Activated gamma-delta T cell treated with Interleukin-2 at 50 U/mL for 16 hours (primary cell): ENCODE measurements around the gene PARD3B.
"Not testable (repeated sequence)": the region's sequence is repeated elsewhere in the genome, so short reads cannot be mapped to it uniquely, and the experiment has no call there.

ENCODE experiments used
- DNase-seq: peaks from one replicate; pipeline ENCODE4 v3.0.0-alpha.2; 2020

PARD3B gene

GRCh38 chr2:205216580-205216979 is 671.3 kb downstream of the PARD3B start:
- DNase-seq: no peak

- no peak for DNase-seq
These were observed 671.7 kb downstream of the PARD3B start for GRCh38 chr2:205217004-205217403.

GRCh38 chr2:205218056-205218455 is 672.8 kb downstream of the PARD3B start:
- DNase-seq: no peak

DNA sequence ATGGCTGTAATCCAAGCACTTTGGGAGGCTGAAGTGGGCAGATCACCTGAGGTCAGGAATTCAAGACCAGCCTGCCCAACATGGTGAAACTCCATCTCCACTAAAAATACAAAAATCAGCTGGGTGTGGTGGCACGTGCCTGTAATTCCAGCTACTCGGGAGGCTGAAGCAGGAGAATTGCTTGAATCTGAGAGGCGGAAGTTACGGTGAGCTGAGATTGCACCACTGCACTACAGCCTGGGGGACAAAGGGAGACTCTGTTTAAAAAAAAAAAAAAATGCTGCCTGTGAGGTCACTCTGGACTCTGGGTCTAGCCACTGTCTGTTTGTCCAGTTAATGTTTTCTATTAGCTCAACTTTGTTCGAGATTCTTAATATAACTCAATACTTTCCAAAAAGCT is 673.5 kb downstream of the PARD3B start:
- not testable (repeated sequence) for DNase-seq

DNA sequence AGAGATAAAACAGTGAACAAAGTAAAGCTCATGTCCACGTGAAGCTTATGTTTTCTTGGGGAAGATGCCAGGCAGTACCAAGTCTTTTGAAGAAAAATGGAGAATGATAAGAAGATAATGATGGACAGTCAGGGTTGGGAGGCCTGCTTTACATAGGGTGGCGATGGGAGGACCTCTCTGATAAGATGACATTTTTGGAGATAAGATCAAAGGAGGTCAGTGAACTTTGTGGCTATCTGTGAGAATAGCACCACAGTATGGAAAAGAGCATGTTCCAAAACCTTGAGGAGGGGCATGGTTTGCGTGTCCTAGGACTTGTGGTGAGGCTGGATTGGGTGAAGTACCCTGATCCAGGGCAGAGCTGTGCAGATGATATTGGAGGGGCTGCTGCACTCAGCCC is 675.3 kb downstream of the PARD3B start:
- no peak for DNase-seq

GRCh38 chr2:205232086-205232485 is 686.8 kb downstream of the PARD3B start:
- DNase-seq: no peak

DNA sequence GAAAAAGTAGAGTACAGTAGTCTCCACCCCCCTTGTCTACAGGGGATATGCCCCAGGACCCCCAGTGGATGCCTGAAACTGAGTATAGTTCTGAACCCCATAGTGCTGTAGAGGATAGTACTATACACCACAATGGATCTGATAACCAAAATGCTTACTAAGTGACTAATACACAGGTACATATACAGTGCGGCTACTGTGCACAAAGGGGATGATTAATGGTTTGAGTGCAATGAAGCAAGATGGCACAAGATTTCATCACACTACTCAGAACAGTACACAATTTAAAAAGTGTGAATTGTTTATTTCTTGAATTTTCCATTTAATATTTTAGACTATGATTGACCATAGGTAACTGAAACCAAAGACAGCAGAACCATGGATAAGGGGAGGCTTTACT is 690.2 kb downstream of the PARD3B start:
- no peak for DNase-seq

GRCh38 chr2:205237524-205237923 is 692.2 kb downstream of the PARD3B start:
- no peak for DNase-seq

DNA sequence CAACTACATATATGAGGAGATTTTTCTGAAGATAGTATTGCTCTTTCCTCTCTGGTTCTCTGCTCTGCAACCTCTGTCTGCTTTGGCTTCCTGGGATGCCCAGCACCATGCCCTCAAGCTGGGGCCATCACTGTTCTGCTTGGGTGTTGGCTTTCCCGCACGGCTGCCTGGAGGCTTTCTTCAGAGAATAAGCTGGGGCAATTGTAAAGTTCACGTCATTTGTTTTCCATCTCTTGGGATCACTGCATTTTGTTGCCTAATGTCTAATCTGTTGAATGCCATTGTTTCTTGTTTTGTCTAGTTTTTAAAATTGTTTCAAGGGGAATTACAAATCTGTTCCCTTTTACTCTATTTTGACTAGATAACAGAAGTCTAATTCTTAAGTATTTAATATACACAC is 699.7 kb downstream of the PARD3B start:
- no peak for DNase-seq

DNA sequence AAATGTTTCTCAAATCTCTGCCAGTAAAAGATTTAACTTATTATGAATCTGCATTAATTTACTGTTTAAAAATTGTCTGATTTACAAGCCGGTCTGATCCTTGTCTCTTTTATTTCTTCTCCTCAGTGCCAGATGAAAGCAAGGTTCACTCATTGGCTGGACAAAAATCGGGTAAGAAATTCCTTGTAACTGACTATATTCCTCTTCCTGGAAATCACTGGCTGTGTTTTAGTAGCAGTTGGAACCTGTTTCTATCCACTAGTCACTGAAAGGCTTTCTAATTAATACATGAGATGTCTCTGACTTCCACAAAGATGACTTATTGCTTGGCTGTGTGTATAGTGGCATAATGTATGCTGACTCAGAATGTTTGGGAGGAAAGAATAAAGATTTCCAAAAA is 700.4 kb downstream of the PARD3B start:
- no peak for DNase-seq

DNA sequence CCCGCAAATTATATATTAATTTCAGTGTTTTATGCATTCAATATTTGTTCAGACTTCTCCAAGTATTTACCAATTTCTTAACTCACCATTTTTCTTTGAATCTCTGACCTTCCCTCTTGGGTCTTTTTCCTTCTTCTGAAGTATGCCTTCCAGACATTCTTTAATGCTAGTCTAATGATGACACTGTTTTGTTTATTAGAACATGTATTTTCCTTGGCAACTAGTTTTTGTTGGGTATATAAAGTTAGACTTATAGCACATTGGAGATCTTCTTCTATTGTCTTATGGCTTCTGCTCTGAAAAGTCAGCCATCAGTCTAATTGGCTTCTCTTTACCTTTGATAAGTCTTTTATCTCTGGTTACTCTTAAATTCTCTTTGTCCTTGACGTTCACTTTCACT is 713.8 kb downstream of the PARD3B start:
- no peak for DNase-seq

GRCh38 chr2:205261516-205262020 is 716.3 kb downstream of the PARD3B start:
- DNase-seq: no peak

DNA sequence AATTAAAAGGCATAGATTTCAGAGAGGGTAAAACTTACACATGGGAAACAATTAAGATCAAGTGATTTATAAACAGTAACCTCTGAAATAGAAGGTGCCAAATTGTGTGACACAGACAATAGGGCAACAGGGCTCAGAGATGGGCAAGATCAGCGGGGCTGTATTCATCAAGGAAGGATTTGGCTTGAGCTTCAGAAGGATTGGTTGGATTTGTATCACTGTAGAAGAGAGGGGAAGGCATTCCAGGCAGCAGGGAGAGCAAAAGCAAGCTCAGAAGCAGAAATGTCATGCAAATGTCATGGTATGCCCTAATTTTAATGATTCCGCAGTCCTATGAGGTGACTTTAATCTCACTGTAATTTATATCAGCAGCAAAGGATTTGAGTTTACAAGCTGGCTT is 722.0 kb downstream of the PARD3B start:
- no peak for DNase-seq

DNA sequence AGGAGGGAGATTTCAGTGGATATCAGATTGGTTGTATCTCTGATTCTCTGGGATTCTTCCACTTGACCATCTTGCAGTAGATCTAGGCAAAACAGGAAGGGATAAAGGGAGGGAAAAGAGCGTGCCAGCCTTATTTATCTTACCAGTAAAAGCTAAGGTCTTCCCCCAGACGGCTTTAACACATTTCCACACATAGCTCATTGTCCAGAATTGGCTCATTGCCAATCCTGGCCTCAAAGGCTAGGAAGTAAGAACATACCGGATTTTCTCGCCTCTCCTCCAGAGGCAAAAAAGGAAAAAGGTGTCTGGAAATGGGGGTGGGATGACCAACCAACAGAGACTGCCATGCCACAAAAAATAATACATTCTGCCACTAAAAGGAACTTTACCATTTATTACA is 725.4 kb downstream of the PARD3B start:
- DNase-seq: no peak

GRCh38 chr2:205273148-205273547 is 727.9 kb downstream of the PARD3B start:
- DNase-seq: no peak

DNA sequence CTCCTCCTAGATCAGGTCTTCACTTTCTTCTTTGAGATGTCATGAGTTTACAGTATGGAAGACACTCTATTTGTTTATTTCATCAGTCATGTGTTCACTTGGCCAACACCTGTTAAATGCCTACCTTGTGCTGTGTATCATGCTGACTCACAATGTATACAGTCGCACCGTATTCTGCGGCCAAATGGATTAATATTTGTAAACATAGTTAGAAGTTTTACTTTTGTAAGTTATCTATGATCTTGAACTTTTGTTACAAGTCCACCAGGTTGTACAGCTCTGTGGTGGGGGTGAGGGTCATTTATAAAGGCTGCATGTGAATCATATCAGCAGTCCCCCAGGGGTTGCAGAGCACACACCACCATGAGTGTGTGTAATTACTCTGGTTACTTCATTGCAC is 728.4 kb downstream of the PARD3B start:
- no peak for DNase-seq

GRCh38 chr2:205274801-205275200 is 729.5 kb downstream of the PARD3B start:
- no peak for DNase-seq

- DNase-seq: no peak
These were observed 731.0 kb downstream of the PARD3B start for GRCh38 chr2:205276116-205276777.

- DNase-seq: no peak
These were observed 735.4 kb downstream of the PARD3B start for GRCh38 chr2:205280596-205281236.

DNA sequence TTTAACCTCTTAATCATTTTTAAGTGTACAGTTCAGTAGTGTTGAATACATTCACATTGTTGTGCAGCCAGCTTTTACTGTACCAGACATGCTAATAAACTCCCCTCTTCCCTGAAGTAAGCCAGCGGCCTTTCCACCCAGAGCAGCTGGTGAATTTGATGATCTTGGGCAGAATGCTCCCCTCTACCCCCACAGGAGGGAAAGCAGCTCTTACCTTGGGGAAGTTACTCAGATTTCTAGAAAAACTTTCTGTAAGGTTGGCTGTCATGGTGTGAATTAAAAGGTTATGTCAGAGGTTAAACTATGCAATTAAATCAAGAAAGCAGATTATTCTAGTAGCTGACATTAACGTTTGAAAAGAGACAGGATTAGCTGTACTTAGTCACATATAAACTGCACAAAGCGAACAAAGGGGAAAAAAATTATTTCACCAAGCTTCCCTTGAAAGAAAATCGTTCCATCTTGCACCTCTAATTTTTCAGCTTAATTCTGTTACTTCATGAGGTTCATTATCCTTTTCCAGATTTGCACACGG is 738.5 kb downstream of the PARD3B start:
- no peak for DNase-seq

GRCh38 chr2:205284334-205284733 is 739.1 kb downstream of the PARD3B start:
- no peak for DNase-seq

- no peak for DNase-seq
These were observed 742.0 kb downstream of the PARD3B start for GRCh38 chr2:205287316-205287715.

GRCh38 chr2:205288686-205289085 is 743.4 kb downstream of the PARD3B start:
- DNase-seq: no peak

- DNase-seq: no peak
These were observed 745.0 kb downstream of the PARD3B start for GRCh38 chr2:205290299-205290698.
